Fibroblast of the aortic adventitia (primary cell): ENCODE results near the gene TSPAN5. TPM values are rescaled to one million over a fixed set of nuclear protein-coding genes. Genes with fewer than 3 reads are reported as not detected.
"Not testable (repeated sequence)": the region's sequence is repeated elsewhere in the genome, so short reads cannot be mapped to it uniquely, and the experiment has no call there.

ENCODE experiments used
- DNase-seq: peaks from one replicate; pipeline ENCODE4 v3.0.0-alpha.2; 2010; ENCODE audit warnings: low read depth
- H3K4me3 ChIP-seq: 2 replicates; pipeline ENCODE4 v1.5.1; 2011; ENCODE audit warnings: low read depth, mild to moderate bottlenecking, control low read depth, low read length, moderate library complexity
- total RNA-seq: library from RNA; depleted of rRNA; stranded (reverse); fragments of >200 nt; gene quantifications from 2 replicates; pipeline ENCODE4 v1.2.3, GENCODE V29; 2012; ENCODE audit warnings: low replicate concordance
- TF ChIP-seq, protein P1 (sequence below): IDR thresholded peaks from 2 replicates; pipeline ENCODE4 v1.5.1; 2011; ENCODE audit warnings: mild to moderate bottlenecking, low read length, control low read depth, inconsistent platforms; ENCODE audit not compliant: insufficient read depth

Gene TSPAN5
- total RNA-seq, 1 donor, result 49.0 TPM

DNA sequence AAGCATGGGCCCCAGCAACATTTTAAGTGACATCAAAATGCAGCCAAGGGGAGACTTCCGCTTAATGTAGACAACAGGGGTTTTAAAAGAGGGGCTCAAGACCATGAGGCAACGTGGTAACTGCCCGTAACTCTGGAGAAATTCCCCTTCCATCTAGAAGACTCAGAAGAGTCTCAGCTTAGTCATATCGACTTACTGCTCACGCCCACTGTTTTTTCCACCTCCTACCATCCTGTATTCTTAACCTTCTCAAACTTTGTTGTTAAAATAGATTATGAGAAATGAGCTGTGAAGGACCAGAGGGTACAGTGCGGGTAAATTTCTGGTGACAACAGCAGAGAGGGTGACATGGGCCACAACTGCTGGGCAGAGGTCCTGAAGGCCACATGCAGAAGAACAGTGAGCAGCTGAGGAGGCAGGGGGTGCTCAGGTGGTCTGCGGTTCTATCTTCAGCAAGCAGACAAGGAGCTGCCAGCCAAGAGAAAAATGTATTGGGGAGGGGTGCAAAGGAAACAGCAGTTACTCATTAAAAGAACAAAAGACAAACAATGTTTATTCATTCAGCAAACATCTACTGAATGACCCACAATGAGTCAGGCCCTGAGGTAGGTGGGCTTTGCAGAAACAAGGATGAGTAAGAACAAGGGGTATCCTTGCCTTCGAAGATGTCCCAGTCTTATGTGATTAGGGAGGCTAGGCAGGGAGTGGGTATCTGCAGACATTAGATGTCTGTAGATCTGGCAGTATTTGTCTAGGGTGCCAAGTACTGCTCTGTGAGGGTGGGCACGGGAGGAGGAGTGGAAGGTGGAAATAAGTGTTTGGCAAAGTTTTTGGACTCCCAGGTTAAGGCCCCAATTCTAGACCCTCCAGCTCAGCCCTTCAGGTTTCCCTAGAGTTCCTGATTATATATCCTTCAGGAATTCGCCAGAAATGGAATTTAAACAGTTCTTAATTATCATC, 175.3 kb downstream of the TSPAN5 start:
- H3K4me3 ChIP-seq, result no peak overlapping the region
- DNase-seq, result no peak
- TF ChIP-seq, protein P1, sequence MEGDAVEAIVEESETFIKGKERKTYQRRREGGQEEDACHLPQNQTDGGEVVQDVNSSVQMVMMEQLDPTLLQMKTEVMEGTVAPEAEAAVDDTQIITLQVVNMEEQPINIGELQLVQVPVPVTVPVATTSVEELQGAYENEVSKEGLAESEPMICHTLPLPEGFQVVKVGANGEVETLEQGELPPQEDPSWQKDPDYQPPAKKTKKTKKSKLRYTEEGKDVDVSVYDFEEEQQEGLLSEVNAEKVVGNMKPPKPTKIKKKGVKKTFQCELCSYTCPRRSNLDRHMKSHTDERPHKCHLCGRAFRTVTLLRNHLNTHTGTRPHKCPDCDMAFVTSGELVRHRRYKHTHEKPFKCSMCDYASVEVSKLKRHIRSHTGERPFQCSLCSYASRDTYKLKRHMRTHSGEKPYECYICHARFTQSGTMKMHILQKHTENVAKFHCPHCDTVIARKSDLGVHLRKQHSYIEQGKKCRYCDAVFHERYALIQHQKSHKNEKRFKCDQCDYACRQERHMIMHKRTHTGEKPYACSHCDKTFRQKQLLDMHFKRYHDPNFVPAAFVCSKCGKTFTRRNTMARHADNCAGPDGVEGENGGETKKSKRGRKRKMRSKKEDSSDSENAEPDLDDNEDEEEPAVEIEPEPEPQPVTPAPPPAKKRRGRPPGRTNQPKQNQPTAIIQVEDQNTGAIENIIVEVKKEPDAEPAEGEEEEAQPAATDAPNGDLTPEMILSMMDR, result no peak

DNA sequence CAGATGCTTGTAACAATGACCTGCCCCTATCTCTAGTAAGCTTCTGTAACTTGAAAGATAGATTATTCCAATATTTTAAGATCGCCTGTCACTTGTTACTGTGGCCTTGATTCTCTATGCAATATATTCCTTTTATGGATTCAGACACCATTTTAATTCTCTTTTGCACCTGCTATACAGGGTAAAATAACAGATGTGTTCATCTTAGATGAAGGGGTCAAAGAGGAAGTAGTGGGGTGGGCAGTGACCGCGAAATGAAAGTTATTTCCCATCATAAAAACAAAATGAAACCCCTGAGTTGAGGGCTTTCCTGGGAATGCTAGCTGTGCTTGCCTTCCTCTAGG, 175.9 kb downstream of the TSPAN5 start:
- DNase-seq, result no peak
- TF ChIP-seq, protein P1, result no peak
- no peak overlapping the region for H3K4me3 ChIP-seq

DNA sequence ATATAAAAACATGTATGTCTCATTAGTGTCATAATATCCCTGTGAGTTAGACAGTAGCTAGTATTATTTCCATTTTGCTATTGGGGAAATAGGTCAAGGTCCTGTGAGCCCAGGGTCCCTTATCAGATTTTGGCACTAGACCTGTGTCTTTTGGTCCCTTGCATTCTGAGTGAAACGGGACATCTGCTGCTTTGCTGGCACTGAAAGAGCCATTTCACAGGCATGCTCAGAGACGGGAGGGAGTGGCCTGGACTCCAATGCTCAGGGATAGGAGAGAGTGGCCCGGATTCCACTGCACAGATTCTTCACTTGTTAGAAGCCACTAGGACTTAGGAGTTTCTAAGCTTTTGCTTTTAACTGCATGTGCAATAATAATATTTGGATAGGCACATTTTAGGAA, 177.2 kb downstream of the TSPAN5 start:
- TF ChIP-seq, protein P1, result no peak
- no peak overlapping the region for H3K4me3 ChIP-seq
- no peak for DNase-seq

DNA sequence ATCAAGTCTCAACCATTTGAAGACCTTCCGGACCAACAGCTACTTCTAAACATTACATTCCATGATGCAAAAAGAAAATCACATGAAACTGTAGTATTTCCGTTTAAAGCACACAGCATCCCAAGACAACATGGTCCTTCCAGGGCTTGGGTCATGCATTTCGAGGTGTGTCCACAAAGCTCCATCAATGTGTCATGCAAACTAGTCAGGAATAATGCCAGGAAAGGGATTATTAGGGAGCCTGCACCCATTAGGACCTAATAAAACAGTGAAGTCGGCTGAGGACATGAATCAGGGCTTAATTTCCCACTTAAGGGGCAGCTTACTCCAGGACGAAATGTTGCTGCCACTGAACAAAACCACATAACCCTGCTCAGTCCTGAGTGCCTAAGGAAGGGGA, 177.9 kb downstream of the TSPAN5 start:
- DNase-seq, result no peak
- no peak overlapping the region for H3K4me3 ChIP-seq
- TF ChIP-seq, protein P1, result no peak

DNA sequence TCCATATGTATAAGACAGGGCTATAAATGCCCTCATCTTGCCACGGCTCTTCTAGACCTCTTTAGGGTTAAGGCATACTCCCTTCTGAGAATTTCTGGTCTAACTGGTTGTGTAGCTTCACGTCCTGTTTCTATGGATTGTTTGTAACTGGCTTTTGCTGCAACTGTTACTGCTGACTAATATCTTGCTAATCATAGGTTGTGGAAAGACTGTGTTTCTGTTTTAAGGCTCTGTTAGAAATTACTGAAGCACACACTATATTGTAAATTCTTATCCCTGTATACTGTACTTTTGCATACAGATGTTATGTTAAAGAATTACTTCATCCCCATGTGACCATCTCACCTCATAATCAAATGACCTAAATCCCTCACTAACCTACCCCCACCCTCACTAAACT, 178.8 kb downstream of the TSPAN5 start:
- not testable (repeated sequence) for H3K4me3 ChIP-seq, DNase-seq

DNA sequence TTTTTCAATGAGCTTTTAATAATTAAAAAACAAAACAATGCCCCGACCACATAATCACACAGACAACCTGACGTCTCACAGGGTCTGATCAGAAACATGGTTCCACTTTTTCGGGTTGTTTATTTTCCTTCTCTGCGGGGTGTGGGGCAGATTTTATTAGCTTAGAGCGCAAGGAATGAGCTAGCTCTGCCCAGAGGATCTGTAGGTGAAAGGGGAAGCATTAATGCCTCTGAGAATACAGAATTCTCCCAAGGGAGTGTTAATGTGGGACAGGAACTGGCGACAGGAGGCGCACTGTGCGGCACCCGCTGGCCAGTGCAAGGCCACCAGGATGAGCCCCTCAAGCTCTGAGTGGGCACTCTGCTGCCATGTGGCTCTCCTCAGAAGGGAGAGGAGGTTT, 181.5 kb downstream of the TSPAN5 start:
- TF ChIP-seq, protein P1, result no peak
- H3K4me3 ChIP-seq, result no peak overlapping the region
- DNase-seq, result no peak

DNA sequence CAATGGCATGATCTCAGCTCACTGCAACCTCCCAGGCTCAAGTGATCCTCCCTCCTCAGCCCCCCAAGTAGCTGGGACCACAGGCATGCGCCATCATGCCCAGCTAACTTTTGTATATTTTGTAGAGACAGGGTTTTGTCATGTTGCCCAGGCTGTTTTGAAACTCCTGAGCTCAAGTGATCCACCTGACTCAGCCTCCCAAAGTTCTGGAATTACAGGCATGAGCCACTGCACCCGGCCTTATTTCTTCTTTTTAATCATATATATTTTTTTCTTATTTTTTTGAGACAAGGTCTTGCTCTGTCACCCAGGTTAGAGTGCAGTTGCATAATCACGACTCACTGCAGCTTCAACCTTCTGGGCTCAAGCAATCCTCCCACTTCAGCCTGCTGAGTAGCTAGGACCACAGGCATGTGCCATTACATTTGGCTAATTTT, 184.0 kb downstream of the TSPAN5 start:
- TF ChIP-seq, protein P1, result no peak

More for the DNA sequence above, 184.0 kb downstream of the TSPAN5 start:
- H3K4me3 ChIP-seq, result no peak overlapping the region
- DNase-seq, result peak; percentile 76
